HG03354 (cell line): ENCODE results near the gene MOV10L1.

Source experiments
- ATAC-seq: cut with Tn5 transposase; IDR thresholded peaks from one replicate; pipeline ENCODE4 v1.9.1; 2021; ENCODE audit warnings: mild to moderate bottlenecking; ENCODE audit not compliant: unreplicated experiment, poor library complexity, severe bottlenecking

MOV10L1 gene

GRCh38 chr22:50208939-50209892 lies 119.4 kb downstream of the MOV10L1 start:
- ATAC-seq: no peak

- no peak for ATAC-seq
Measured at GRCh38 chr22:50209893-50210292, 120.1 kb downstream of the MOV10L1 start.

- no peak for ATAC-seq
Measured at GRCh38 chr22:50210378-50211139, 120.8 kb downstream of the MOV10L1 start.

GRCh38 chr22:50211147-50211546 lies 121.3 kb downstream of the MOV10L1 start:
- no peak for ATAC-seq
